ENCODE measurements around the gene PITPNB.
A peak's percentile ranks its signal among the peaks of the same experiment; 100 is the strongest.

Gene PITPNB

GRCh38 chr22:27827604-27828587 is 91.2 kb downstream of the PITPNB start:
- DNase-seq: no peak

DNA sequence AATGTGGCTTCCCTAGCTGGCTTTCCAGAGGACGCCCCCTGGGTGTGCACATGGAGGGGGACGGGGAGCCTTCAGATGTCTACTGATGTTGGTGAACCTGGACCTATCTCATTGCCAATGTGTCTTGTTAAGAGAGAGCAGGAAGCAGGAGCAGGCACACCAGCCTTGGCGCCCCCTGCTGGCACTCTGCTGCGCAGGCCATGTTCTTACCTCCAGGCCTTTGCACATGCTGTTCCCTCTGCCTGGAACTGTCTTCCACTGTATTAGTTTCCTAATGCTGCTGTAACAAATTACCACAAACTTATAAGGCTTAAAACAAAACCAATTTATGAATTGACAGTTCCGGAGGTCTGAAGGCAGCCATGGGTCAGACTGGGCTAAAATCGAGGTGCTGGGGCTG is 93.9 kb downstream of the PITPNB start:
- DNase-seq: peak in 1 of 2 donors; percentile 31

DNA sequence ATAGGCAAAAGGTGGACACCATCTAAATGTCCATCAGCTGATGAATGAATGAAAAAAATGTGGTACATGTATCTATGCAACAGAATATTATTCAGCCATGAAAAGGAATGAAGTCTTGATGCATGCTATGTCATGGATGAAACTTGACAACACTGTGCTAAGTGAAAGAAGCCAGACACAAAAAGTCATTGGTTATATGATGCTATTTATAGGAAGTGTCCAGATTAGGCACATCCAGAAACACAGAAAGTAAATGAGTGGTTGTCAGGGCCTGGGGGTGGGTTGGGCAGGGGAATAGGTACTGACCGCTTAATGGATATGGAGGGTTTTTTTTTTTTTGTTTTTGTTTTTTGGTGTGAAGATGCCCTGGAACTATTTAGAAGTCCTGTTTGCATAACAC is 95.8 kb downstream of the PITPNB start:
- no peak for DNase-seq

DNA sequence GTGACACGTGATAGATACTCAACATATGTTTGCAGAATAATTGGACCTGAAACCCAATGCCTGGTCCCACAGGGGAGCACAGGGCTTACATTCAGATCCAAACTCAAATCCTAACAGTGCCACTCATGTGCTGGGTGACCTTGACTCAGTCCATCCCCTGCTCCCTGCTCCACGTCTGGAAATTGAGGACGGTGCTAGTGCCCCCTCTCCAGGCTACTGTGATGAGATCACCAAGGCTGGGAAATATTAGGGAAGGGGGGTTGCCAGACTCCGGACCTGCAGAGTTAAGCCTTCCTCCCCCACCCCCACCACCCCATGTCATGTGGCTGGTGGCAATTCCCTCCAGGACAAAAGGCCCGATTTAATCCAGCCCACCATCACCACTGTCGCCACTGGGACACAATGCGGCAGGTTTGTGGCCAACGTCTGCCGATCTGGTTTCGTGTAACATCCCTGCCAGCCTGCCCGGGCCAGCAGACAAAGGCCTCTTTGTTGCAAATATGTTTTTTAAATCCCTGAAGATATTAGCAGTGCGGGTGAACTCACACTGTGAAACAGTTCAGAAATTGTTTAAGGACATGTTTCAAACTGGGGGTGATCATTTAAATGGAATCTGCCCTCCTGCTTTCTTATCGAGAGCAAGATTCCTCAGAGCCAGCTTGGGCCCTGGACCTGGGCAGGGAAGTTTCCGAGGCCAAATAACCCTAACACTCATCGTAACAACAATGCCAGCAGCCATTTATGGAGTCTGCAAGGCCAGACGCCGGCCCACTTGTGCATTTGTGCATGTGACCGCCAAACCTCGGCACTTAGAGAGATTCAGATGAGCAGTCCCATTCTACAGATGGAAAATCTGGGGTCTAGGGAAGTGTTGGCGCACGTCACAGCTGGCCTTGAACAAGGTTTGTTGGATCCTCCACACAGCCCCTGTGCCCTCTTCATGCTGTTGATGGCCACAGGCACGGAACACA is 97.9 kb downstream of the PITPNB start:
- DNase-seq: no peak

- no peak for DNase-seq
Observed at GRCh38 chr22:27816552-27816951, 102.5 kb downstream of the PITPNB start.

GRCh38 chr22:27815826-27816530 is 103.1 kb downstream of the PITPNB start:
- no peak for DNase-seq

DNA sequence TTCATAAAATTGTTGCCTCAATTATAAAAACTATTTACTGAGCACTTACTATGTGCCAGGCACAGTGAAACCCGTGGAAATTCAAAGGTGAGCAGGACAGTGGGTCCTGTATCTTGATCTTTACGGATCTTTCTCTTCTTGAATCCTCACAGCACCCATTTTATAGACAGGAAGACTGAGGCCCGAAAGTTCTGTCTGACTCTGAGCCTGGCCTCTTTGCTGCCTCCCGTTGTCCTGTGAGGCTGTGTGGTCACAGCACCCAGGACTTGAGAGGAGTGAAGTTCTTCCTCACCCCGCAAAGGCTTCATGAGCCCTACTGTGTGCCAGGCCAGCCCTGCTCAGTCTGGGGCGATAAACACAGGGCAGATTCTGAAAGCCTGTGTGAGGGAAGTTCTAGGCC is 104.1 kb downstream of the PITPNB start:
- no peak for DNase-seq

- DNase-seq: no peak
Observed at GRCh38 chr22:27811778-27812177, 107.3 kb downstream of the PITPNB start.

DNA sequence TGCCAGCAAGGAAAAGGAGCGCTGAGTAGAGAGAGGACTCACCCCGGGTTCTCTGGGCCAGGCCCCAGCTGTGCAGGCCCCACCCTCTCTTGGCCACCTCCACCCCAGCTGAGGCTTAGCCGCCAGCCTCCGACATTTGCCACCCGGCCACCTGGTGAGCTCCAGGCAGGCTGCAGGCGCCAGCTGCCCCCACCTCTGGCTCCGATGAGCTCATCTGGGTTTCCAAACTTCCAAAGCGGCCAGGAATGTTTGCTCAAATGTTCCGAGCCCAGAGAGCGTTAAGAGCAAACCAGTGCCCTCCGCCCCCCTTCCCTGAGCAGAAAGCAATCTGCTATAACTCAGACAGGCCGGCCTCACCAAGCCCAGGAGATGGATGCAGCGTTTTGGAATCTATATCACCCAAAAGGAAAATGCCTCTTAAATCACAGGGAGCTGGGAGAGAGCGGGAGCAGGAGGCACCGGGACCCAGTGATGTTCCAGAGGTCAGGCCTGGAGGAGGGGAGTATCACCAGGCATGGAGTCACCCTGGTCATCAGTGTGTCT is 108.4 kb downstream of the PITPNB start:
- DNase-seq: no peak

DNA sequence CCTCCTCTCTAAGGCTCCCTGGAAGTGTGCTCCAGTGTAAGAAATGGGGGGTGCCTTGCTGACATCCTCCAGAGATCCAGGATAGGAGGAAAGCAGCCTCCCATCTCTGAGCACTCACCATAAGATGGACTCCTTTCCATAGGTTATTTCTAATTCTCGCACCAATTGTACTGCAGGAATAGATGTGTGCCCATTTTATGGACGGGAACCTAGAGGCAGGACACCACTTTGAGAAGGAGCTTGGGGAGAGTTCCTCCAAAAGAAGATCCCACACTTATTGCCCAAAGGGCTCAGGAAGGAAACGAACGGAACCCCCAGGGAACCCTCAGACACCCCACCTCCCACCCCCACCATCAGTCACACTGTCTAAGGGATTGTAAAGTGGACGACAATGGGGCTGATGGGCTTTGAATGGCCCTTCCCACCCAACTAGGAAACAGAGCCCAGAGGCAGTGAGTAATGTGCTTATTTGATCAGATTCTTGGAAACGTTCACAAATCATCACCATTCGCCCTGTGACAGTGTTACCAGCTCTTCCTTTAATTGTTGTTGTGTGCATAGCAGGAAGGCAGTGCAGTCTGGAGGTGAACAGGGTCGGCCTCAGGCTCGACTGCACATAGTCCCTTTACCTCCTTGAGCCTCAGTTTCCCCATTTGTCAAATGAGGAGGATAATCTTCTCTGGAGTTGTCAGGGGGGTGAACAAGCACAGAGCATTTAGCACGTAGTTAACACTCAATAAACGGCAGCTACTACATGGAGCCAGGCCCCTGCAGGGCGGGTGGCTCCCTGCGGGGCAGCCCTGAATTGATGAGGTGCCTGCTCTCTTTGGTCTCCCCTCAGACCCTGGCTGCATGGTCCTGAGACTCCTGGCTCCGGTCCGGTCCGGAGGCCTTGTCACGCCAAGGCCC is 109.1 kb downstream of the PITPNB start:
- DNase-seq: no peak

DNA sequence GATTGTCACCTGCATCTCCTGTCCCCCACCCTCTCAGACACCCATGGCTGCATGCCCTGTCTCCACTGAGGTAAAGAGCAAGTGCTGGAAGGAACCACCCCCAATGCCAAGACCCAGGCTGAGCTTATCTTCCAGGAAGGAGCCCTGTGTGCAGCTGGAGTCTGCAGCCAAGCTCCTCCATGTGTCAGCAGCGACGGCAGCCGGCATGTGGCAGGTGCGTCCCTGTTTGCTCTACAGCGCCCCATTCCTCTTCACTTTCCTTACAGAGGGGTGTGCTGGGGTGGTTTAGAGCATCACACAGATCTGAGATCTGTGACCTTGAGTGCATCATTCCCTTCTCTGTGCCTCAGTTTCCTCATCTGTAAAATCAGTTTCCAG is 109.8 kb downstream of the PITPNB start:
- DNase-seq: no peak

- no peak for DNase-seq
Observed at GRCh38 chr22:27808451-27809225, 110.4 kb downstream of the PITPNB start.

- DNase-seq: no peak
Observed at GRCh38 chr22:27805841-27806240, 113.2 kb downstream of the PITPNB start.

DNA sequence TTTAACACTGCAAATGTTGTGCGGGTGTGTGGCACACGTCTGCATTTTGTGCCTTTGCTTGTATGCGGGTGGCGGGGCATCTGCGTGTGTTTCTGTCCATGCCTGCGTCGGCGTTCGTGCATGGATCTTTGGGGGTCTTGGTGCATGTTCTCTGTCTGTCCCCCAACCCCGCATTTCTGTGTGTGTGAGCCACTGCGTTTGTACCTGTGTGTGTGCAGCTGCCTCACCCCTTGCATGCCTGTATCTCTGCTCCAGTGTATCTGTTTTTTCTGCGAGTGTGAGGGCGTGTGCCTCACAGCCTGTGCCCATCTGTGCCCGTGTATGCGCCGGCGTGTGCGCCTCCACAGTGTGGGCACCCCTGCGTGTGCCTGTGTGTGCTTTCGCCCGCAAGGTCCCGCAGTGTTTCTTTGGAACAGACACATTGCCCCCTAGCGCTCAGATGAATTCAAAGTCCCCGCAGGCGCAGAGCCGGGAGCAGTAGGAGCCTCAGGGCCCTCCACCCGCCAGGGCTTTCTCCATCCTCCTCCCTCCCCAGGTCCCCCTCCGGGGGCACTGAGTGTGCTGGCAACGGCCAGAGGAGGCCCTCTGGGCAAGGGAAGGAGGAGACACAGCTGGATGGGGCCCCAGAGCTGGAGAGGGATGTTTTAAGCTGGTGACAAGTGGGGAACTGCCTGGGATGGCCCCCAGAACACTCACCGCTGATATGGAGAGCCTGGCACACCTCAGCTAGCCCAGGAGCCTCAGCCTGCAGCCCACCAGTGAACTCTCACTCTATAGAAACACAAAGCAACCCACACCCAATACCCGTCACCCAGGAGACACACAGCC is 114.4 kb downstream of the PITPNB start:
- peak; percentile 39 to 46 for DNase-seq

DNA sequence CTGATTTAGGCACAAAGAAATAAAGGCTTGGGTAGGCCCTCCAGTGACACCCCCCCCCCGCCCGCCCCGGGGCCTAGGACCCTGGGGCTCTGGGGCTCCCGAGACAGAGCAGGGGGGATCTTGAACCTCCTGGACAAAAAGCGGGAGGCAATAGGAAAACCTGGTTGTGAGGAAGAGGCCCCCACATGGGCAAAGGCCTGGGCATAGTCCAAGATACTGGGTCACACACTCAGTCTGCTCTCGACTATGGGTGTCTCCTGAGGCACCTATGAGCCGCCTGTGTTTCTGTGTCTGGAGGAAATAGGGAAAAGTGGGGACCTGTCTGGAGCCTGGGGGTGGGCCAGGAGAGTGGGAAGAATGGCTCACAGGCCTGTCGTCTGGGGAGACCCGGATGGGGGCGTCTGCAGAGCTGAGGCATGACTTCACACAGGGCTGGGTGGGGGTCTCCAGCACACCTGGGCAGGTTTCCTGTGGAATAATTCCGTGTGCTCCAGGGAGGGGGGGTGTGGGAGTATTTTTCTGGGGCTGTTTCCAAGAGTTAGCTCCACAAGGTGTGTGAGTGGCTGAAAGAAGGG is 115.1 kb downstream of the PITPNB start:
- DNase-seq: no peak

DNA sequence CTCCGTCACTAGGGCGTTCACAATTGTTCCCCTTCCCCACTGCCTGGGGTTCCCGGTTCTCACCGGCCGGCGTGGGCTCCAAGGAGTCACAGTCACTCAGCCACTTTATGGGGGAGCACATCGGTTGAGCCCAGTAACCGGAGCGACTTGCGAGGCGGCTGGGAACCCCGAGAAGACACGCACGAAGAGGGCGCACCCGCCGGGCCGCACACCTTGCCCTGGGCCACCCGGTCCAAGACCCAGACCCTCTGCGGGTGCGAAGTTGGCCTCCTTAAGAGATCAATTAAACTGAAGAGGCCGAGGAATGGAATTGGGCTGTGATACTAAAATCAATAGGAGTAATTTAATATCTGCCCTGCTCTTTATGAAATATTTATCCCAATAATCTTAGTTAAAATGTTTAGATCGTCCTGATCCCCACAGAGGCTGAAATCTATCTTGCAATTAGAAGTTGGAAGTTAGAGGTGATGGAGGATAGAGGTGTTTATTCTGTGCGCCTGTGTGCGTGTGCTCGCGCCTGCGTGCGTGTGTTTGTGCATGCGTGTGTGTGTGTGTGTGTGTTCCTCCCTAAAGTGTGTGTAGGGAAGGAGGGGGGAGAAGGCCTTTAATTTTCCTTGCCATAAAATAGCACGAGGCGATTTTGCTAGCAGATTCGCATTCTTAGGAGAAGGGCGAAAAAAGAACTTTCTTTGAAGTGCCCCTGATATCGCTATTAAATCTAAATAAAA is 116.5 kb downstream of the PITPNB start:
- no peak for DNase-seq
